ENCODE results near the gene CUX1. TPM values are rescaled to one million over a fixed set of nuclear protein-coding genes. Genes with fewer than 3 reads are reported as not detected.

The CUX1 gene
- total RNA-seq, 2 donors from 2014 or later = 122 to 131 TPM

GRCh38 chr7:101902680-101903514 is 85.5 kb downstream of the CUX1 start:
- no peak for ATAC-seq
- no peak for DNase-seq
- intact Hi-C loops (cut with DNase I, micrococcal nuclease) = no loop called here

- intact Hi-C loops (cut with DNase I, micrococcal nuclease) = no loop called here
- ATAC-seq (no peak), DNase-seq (no peak)
Measured at GRCh38 chr7:101903515-101903868, 86.1 kb downstream of the CUX1 start.

GRCh38 chr7:101904019-101904418 is 86.6 kb downstream of the CUX1 start:
- ATAC-seq (no peak), DNase-seq (no peak)
- intact Hi-C loops (cut with DNase I, micrococcal nuclease) = no loop called here

- DNase-seq (no peak), ATAC-seq (no peak)
- intact Hi-C loops (cut with DNase I, micrococcal nuclease) = no loop called here
Measured at GRCh38 chr7:101905203-101905865, 87.9 kb downstream of the CUX1 start.

- intact Hi-C loops (cut with DNase I, micrococcal nuclease) = no loop called here
Measured at GRCh38 chr7:101906291-101907240, 89.1 kb downstream of the CUX1 start.

GRCh38 chr7:101910991-101911799 is 93.8 kb downstream of the CUX1 start:
- intact Hi-C loops (cut with DNase I, micrococcal nuclease) = no loop called here
- DNase-seq (no peak), ATAC-seq (no peak)

More at GRCh38 chr7:101906291-101907240, 89.1 kb downstream of the CUX1 start:
- DNase-seq (no peak), ATAC-seq (no peak)

- ATAC-seq = peak; percentile 30
- peak in 1 of 2 donors; percentile 74 for DNase-seq
- intact Hi-C loops (cut with DNase I, micrococcal nuclease) = no loop called here
Measured at GRCh38 chr7:101911800-101912715, 94.6 kb downstream of the CUX1 start.

GRCh38 chr7:101912716-101913110 is 95.3 kb downstream of the CUX1 start:
- ATAC-seq (peak; percentile 72), DNase-seq (peak in 1 of 2 donors; percentile 46)

GRCh38 chr7:101913247-101913721 is 95.9 kb downstream of the CUX1 start:
- no peak for DNase-seq
- no peak for ATAC-seq
- intact Hi-C loops (cut with DNase I, micrococcal nuclease) = no loop called here

More at GRCh38 chr7:101912716-101913110, 95.3 kb downstream of the CUX1 start:
- intact Hi-C loops (cut with DNase I, micrococcal nuclease) = no loop called here

GRCh38 chr7:101913851-101914250 is 96.4 kb downstream of the CUX1 start:
- no peak for ATAC-seq
- DNase-seq = no peak
- intact Hi-C loops (cut with DNase I, micrococcal nuclease) = no loop called here

GRCh38 chr7:101915000-101915399 is 97.6 kb downstream of the CUX1 start:
- intact Hi-C loops (cut with DNase I, micrococcal nuclease) = no loop called here
- ATAC-seq (no peak), DNase-seq (no peak)

- intact Hi-C loops (cut with DNase I, micrococcal nuclease) = no loop called here
Measured at GRCh38 chr7:101916041-101916800, 98.8 kb downstream of the CUX1 start.

GRCh38 chr7:101916876-101917275 is 99.5 kb downstream of the CUX1 start:
- no peak for DNase-seq
- intact Hi-C loops (cut with DNase I, micrococcal nuclease) = no loop called here
- ATAC-seq = no peak

More at GRCh38 chr7:101916041-101916800, 98.8 kb downstream of the CUX1 start:
- no peak for ATAC-seq
- DNase-seq = no peak

- DNase-seq (no peak), ATAC-seq (no peak)
- intact Hi-C loops (cut with DNase I, micrococcal nuclease) = no loop called here
Measured at GRCh38 chr7:101917566-101917965, 100.1 kb downstream of the CUX1 start.

- DNase-seq (no peak), ATAC-seq (no peak)
- intact Hi-C loops (cut with DNase I, micrococcal nuclease) = no loop called here
Measured at GRCh38 chr7:101918426-101918825, 101.0 kb downstream of the CUX1 start.

- intact Hi-C loops (cut with DNase I, micrococcal nuclease) = no loop called here
- ATAC-seq (no peak), DNase-seq (no peak)
Measured at GRCh38 chr7:101919363-101920115, 102.1 kb downstream of the CUX1 start.
